AG08395 (cell line): ENCODE measurements around the gene SPRR5.

Experiments used
- DNase-seq: peaks from one replicate; pipeline ENCODE4 v3.0.0; 2012; ENCODE audit warnings: mixed read lengths, low spot score

Gene SPRR5

GRCh38 chr1:152946651-152947256 is at the start of gene SPRR5:
Gene SPRR5, plus strand, starts transcription at chr1:152947206. Its CDS starts 1,349 bp downstream, at chr1:152948555.
- no peak for DNase-seq

GRCh38 chr1:152899027-152899426 is 48.0 kb upstream of the SPRR5 start:
- DNase-seq = no peak

DNA sequence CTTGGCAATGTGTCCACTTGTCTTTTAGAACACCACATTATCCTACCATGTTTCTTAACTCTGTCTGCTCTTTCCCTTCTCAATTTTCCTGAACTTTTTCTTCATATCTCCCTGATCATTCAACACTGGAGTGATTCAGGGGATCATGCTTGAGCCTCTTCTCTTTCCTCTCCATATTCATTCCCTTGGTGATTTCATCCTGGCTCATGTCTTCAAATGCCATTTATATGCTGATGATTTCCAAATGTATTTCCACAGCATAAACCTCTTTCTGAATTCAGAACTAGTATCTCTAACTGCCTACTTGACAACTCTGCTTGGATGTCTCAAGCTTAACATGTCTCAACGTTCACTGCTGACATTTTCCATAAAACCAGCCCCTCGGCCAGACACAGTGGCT is 47.1 kb upstream of the SPRR5 start:
- DNase-seq = no peak

- no peak for DNase-seq
These were observed 45.4 kb upstream of the SPRR5 start for GRCh38 chr1:152901631-152902030.

DNA sequence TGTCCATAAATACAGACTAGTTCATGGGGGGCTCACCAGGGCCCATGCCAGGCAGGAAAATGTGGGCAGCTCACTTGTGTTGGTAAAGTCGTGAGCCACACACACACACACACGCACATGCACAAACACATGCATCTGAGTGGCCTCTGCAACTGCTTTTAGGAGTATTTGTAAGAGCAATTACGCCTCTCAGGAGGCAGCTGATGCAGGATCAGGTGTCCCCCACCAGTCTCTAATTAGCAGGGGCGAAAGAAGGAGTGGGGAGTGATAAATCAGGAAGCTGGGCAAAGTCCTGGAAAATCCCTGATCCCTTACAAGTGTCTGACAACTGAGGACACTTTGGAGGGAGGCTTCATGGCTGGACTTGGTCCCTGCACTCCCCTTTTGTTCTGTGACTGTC is 44.4 kb upstream of the SPRR5 start:
- no peak for DNase-seq

- DNase-seq = no peak
These were observed 42.1 kb upstream of the SPRR5 start for GRCh38 chr1:152904688-152905440.

DNA sequence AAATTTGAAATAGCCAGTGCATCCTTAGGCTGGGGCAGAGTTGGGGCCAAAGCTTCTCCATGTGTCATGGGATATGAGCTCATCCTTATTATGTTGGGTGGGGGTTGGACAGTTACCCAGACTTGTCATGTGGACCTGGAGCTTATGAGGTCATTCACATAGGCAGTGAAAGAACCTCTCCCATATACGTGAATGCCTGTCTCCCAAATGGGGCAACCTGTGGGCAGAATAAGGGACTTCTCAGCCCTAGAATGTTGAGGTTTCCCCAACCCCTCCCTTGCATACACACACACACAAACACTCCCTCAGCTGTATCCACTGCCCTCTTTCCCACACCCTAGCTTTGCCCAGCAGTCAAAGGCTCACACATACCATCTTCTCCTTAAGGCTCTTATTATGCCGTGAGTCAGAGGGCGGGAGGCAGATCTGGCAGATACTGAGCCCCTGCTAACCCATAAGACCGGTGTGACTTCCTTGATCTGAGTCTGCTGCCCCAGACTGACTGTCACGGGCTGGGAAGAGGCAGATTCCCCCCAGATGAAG is 40.9 kb upstream of the SPRR5 start:
- DNase-seq = peak; percentile 74

- DNase-seq = no peak
These were observed 39.1 kb upstream of the SPRR5 start, which contains the start of gene IVL for GRCh38 chr1:152907686-152908601. Gene IVL, plus strand, starts transcription at chr1:152908546. Its CDS starts 1,252 bp downstream, at chr1:152909798.

DNA sequence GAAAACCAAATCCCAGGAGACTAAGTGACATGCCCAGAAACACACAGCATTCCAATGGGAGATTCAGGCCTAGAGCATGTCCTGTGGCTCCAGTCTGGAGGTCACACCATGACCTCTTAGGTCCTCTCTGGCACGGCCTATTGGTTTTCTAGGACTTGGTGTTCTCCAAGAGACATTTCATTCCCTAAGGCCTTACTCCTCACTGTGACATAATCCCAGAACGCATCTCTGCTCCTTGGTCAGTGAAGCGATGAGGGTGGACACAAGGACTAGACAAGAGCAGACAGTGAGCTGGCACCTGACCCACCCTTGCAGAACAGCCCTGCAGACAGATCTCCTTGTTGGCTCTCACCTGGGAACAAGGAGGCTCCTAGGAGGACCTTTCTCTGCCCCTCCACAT is 37.8 kb upstream of the SPRR5 start:
- DNase-seq = no peak

DNA sequence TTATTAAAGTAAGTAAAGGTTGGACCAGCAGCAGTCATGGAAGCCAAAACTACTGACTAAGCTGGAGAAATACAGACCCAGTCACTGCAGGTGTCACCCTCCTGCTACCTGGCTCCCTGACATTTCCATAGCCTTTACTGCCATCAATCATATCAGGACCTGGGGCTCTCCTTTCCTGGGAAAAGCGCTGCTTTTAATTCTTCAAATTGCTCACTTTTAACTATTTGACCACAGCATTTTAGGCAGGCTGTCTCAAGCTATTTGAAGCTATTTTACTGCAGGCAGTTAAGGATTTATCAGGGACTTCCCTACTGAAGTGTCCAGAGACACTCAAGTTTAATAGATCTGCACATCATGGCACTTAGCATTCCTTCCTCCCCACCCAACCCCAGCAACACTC is 34.5 kb upstream of the SPRR5 start:
- DNase-seq = no peak

GRCh38 chr1:152912900-152913299 is 34.1 kb upstream of the SPRR5 start:
- DNase-seq = no peak

GRCh38 chr1:152917794-152918193 is 29.2 kb upstream of the SPRR5 start:
- no peak for DNase-seq

DNA sequence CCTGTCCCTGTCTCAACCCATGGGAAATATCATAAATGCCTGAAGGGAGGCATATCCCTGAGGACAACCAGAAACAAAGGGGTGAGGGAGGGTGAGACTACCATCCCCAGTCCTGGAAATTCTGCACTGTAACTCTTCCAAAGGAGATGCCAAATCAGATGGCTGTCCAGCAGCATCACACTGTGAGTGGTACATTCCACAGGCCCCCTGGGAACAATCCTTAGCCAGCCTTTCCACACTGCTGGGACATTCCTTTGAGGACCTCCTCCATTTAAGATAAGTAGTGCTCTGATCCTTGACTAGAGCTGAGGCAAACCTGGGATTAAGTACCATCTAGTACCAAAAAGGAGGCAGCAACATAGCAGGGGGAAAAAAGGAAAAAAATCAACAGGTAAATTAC is 27.9 kb upstream of the SPRR5 start:
- no peak for DNase-seq

DNA sequence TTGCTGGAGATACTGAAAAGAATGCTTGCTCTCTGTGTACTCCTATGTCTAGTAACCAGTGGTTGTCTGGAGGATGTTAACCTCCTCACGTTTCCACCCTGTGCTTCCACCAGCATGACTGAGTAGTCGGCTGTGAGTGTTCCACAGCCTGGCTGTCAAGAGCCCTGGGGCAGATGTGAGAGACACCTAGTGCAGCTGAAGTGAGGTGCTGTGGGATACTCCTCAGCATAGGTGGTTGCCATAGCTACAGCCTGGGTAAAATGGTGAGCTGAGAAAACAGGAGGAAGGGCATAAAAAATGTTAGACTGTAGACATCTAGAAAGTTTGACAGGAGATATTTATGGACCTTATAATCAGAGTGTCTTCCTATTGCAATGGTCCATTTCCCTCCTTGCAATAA is 22.8 kb upstream of the SPRR5 start:
- DNase-seq = no peak

- DNase-seq = peak; percentile 42
These were observed 20.9 kb upstream of the SPRR5 start for GRCh38 chr1:152926091-152926490.

- DNase-seq = no peak
These were observed 18.3 kb upstream of the SPRR5 start for GRCh38 chr1:152928671-152929070.

DNA sequence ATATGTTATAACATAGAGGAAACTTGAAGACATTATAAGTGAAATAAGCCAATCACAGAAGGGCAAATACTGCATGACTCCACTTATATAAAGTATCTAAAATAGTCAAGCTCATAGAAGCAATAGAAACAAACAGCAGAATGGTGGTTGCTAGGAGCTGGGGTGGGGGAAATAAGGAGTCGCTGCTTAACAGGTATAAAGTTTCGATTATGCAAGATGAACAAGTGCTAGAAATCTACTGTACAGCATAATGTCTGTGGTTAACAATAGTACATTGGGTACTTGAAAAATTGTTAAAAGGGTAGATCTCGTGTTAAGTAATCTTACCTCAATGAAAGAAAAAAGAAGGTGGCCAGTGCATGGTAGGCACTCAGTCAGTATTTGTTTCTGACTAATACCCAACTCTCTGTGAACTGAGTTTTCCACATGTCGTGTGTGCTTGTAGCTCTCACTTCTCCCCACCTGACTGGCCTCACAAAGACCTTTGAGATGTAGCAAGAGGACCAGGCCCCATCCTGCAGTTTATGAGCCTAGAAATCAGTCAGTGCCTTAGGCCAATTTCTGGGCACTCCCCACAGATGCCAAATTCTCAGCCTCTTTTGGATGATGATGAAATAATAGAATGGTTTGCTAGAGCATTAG is 14.7 kb upstream of the SPRR5 start:
- DNase-seq = no peak

GRCh38 chr1:152933196-152933595 is 13.8 kb upstream of the SPRR5 start:
- no peak for DNase-seq

GRCh38 chr1:152940614-152941013 is 6.4 kb upstream of the SPRR5 start:
- DNase-seq = no peak

- no peak for DNase-seq
These were observed 5.8 kb upstream of the SPRR5 start for GRCh38 chr1:152941037-152941711.

- no peak for DNase-seq
These were observed 4.8 kb upstream of the SPRR5 start for GRCh38 chr1:152942161-152942560.
